NT2/D1 (cell line): Measurements from ENCODE around the gene ELF2.

Experiments
- SUZ12 ChIP-seq: IDR thresholded peaks from 2 replicates; pipeline ENCODE4 v1.6.1; 2011; ENCODE audit not compliant: insufficient read length, insufficient read depth; ENCODE audit errors: extremely low read depth
- YY1 ChIP-seq: IDR thresholded peaks from 2 replicates; pipeline ENCODE4 v1.6.1; 2011; ENCODE audit not compliant: insufficient read length, insufficient read depth
- ZNF274 ChIP-seq: IDR thresholded peaks from 2 replicates; pipeline ENCODE4 v1.6.1; 2011; ENCODE audit warnings: mild to moderate bottlenecking, low read depth, low read length

DNA sequence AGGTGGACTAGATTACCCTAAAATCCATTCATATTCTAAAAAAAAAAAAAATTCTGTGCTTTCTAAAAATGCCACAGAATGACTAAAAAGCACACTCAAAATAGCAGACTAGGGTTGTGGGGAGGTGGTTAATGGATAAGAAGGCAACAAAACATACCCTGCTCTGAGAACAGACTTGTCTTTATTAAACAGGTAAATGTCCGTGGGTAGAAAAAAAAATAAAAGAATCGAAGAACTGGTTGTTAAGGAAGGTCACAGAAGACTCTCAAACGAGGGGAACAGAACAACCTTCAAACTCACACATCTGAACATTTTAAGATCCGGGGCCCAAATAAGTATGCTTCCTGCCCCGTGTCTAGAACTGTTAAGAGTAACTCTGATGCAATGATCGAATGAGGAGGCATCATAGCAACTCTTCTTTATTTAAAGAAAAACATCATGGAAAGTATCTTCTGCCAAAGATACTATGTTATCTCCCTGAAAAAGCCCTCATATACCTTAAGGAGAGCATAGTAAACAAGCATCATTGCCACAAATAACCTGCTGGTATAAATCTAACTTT lies 68.4 kb downstream of the ELF2 start:
- no peak for TF ChIP-seq YY1
- no peak for TF ChIP-seq ZNF274
- TF ChIP-seq SUZ12, result no peak
